Fibroblast of villous mesenchyme (primary cell): ENCODE results near the gene EWSR1. TPM values are rescaled to one million over a fixed set of nuclear protein-coding genes. Genes with fewer than 3 reads are reported as not detected.

Experiments used
- DNase-seq: peaks from one replicate; pipeline ENCODE4 v3.0.0-alpha.2; 2010; ENCODE audit warnings: low read depth
- H3K4me3 ChIP-seq: 2 replicates; pipeline ENCODE4 v1.5.1; 2011; ENCODE audit warnings: low read depth, mild to moderate bottlenecking, low read length
- CTCF ChIP-seq: IDR thresholded peaks from 2 replicates; pipeline ENCODE4 v1.5.1; 2012; ENCODE audit warnings: low read depth, mild to moderate bottlenecking, low read length; ENCODE audit not compliant: insufficient read depth
- total RNA-seq: library from RNA; depleted of rRNA; stranded (reverse); fragments of >200 nt; gene quantifications from 2 replicates; pipeline ENCODE4 v1.2.3, GENCODE V29; 2012

EWSR1 gene
- total RNA-seq, 1 donor, result 207 TPM

DNA sequence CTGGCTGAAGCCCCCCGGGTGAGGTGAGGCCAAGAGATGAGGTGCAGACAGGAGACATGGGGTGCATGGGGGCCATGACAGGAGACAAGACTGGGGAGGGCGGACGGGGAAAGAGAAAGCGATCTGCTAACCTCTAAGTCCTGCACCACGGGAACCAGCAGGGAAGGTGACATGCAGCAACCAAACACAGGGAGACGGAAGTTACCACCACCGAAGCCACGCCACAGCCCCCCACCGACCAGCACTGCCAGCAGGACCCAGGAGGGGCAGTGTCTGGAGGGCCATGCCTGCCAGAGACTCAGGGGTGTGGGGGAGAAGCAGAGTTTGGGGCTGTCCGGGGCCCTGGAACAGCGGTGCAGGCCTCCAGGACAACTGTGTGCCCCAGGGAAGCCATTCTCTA is 61.5 kb downstream of the EWSR1 start:
- H3K4me3 ChIP-seq, result no peak overlapping the region
- no peak for TF ChIP-seq CTCF
- no peak for DNase-seq

DNA sequence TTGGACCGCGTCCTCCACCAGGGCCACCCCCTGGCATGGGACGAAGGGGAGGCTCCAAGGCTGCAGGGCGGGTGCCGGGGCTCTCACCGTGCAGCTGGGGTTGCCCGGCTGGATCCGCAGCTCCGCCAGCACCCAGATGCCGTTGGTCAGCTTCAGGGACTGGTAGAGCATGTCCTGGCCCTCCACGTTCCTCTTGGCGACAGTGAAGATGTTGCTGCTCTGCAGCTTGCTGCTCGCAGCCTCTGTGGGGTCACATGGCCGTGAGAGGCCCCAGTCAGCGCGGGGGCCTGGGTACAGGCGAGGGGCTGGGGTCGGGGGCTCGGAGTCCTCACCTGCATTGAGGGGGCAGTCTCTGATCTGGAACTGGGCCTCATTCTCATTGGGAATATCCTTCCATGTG is 62.2 kb downstream of the EWSR1 start:
- DNase-seq, result no peak
- no peak for TF ChIP-seq CTCF
- H3K4me3 ChIP-seq, result no peak overlapping the region

GRCh38 chr22:29330753-29331152 is 62.7 kb downstream of the EWSR1 start:
- no peak for TF ChIP-seq CTCF
- peak; percentile 76 for DNase-seq
- no peak overlapping the region for H3K4me3 ChIP-seq

GRCh38 chr22:29331213-29331612 is 63.1 kb downstream of the EWSR1 start:
- DNase-seq, result no peak
- no peak overlapping the region for H3K4me3 ChIP-seq
- no peak for TF ChIP-seq CTCF

DNA sequence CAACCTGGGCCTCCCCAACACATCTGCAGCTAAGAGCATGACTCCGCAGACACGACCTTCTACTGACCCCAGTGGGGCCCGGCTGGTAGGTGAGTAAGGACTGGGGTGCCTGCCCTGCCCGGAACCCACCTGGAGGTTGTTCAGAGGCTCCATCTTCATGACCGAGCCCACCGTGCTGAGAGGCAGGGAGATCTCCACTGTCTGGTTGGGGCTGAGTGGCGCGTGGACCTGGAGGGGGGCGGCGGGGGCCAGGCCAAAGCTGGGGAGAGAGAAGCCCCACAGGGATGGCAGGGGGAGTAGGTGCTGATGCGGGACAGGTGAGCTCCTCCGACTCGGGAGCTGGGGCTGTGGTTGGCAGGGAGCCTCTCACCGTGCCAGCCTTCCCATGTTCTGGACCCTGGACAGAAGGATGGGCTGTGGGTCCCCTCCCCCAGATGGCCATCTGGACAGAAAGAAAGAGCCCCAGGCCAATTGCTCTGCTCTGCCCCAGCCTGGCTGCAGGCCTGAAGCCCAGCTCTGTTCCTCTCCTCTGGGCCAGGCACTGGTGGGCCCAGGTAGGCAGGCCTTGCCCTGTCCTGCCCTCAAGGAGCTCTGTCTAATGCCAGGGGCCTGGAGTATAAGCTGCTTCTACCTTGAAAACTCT is 63.7 kb downstream of the EWSR1 start:
- no peak for TF ChIP-seq CTCF
- H3K4me3 ChIP-seq, result no peak overlapping the region
- DNase-seq, result no peak

- TF ChIP-seq CTCF, result no peak
- no peak for DNase-seq
- no peak overlapping the region for H3K4me3 ChIP-seq
Measured at GRCh38 chr22:29332886-29333496, 64.9 kb downstream of the EWSR1 start.

GRCh38 chr22:29334148-29334547 is 66.1 kb downstream of the EWSR1 start:
- no peak for DNase-seq
- no peak for TF ChIP-seq CTCF
- H3K4me3 ChIP-seq, result no peak overlapping the region
